GM23338 (cell line): ENCODE results near the gene RGP1.

Experiments used
- CTCF ChIP-seq, 2 experiments: fragments of 200-600 bp in 1 of 2; sonication (generic) in 1 of 2; conservative IDR thresholded peaks; 2 replicates each; pipeline versions ENCODE4 v1.5.1 to v1.6.1; 2016 to 2017; ENCODE audit warnings: antibody characterized with exemption in 2 of 2, low read depth in 2 of 2, mild to moderate bottlenecking in 2 of 2, moderate library complexity in 1 of 2
- POLR2AphosphoS5 ChIP-seq: IDR thresholded peaks from 2 replicates; pipeline ENCODE4 v1.6.1; 2016; ENCODE audit warnings: antibody characterized with exemption, low read depth

- no peak for TF ChIP-seq CTCF (conservative IDR thresholded peaks at IDR 0.05; ENCODE audit: low read depth in 2 of 2)
- TF ChIP-seq POLR2AphosphoS5, result no peak
These were observed 40.5 kb downstream of the RGP1 start for GRCh38 chr9:35789541-35789940.
